ENCODE measurements around the gene CLCN6. TPM values are rescaled to one million over a fixed set of nuclear protein-coding genes. Genes with fewer than 3 reads are reported as not detected.

Gene CLCN6
- total and polyA plus RNA-seq, 2 of the 13 experiments (the other 11 are each of a cell fraction or from before 2014, with no cell fraction given) = 14.9 to 19.3 TPM

GRCh38 chr1:11860587-11860986, 54.6 kb downstream of the CLCN6 start:
- FAIRE-seq = no peak
- H3K9ac ChIP-seq (ENCODE audit: insufficient read depth, low read depth, low read length) = no peak overlapping the region
- DNase-seq (ENCODE audit: low spot score) = no peak
- no peaks in the 10 kb centered on the region for H3K4me1 ChIP-seq (ENCODE audit: insufficient read depth, low read length)
- H2AFZ ChIP-seq (ENCODE audit: low read length) = no peak overlapping the region
- peaks cover 2 to 22% of the 10 kb centered on the region in 2 experiments; a peak in 4 of 5 replicates for H3K27me3 ChIP-seq (ENCODE audit: control insufficient read depth in 1 of 2, insufficient read depth in 2 of 2, low read length in 2 of 2)
- no peaks in the 10 kb centered on the region for H4K20me1 ChIP-seq (ENCODE audit: insufficient read depth, low read length)
- no peaks in the 10 kb centered on the region for H3K36me3 ChIP-seq (replicated peaks in 1 of 2; ENCODE audit: control insufficient read depth in 1 of 2, insufficient read depth in 2 of 2, low read length in 2 of 2)
- ATAC-seq = no peak
- no peaks in the 10 kb centered on the region for H3K79me2 ChIP-seq (ENCODE audit: insufficient read depth, low read length)
- H3K9me3 ChIP-seq (ENCODE audit: low read length) = no peaks in the 10 kb centered on the region
- CTCF ChIA-PET (ENCODE audit: low intra/inter-chr PET ratio, low total read pairs) = no interaction called here
- H3K4me2 ChIP-seq (ENCODE audit: low read depth, low read length) = no peak overlapping the region
- no TSS peak for BruUV-seq (replicated peaks)
- POLR2A ChIA-PET = interaction anchor here (1.8 kb wide), 1 partner anchor 48 kb away, joined by 6 read pairs; no protein-coding TSS in a partner anchor
- intact Hi-C loops (cut with micrococcal nuclease; ENCODE audit: unreplicated experiment) = no loop called here
- no peak overlapping the region for H3K27ac ChIP-seq (ENCODE audit: extremely low read length, insufficient read depth, low read length)
- 0% methylated on average over 1 of the region's 1 CpG for WGBS (ENCODE audit: low lambda C conversion rate)
- in situ Hi-C loops (cut with HindIII; ENCODE audit: extremely low pct_ligation_motif_present, low pct_unique_long_range_greater_than_20kb) = no loop called here
- no peak overlapping the region for H3K4me3 ChIP-seq (replicated peaks in 1 of 3; ENCODE audit: insufficient read depth in 1 of 3, low read depth in 2 of 3, low read length in 3 of 3)
- no peak for TF ChIP-seq NR1H2 (CRISPR knock-in tag; IDR thresholded peaks at IDR 0.05; ENCODE audit: borderline replicate concordance, low read depth)
- TF ChIP-seq HES4 (CRISPR knock-in tag; IDR thresholded peaks at IDR 0.05; ENCODE audit: borderline replicate concordance) = no peak
- no peak for TF ChIP-seq ZNF318 (CRISPR knock-in tag; IDR thresholded peaks at IDR 0.05)
- TF ChIP-seq, protein P1, sequence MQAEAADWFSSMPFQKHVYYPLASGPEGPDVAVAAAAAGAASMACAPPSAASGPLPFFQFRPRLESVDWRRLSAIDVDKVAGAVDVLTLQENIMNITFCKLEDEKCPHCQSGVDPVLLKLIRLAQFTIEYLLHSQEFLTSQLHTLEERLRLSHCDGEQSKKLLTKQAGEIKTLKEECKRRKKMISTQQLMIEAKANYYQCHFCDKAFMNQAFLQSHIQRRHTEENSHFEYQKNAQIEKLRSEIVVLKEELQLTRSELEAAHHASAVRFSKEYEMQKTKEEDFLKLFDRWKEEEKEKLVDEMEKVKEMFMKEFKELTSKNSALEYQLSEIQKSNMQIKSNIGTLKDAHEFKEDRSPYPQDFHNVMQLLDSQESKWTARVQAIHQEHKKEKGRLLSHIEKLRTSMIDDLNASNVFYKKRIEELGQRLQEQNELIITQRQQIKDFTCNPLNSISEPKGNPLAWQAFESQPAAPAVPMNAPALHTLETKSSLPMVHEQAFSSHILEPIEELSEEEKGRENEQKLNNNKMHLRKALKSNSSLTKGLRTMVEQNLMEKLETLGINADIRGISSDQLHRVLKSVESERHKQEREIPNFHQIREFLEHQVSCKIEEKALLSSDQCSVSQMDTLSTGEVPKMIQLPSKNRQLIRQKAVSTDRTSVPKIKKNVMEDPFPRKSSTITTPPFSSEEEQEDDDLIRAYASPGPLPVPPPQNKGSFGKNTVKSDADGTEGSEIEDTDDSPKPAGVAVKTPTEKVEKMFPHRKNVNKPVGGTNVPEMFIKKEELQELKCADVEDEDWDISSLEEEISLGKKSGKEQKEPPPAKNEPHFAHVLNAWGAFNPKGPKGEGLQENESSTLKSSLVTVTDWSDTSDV (CRISPR knock-in tag; IDR thresholded peaks at IDR 0.05) = no peak
- TF ChIP-seq TFDP2 (CRISPR knock-in tag; IDR thresholded peaks at IDR 0.05) = no peak
- TF ChIP-seq ZNF530 (CRISPR knock-in tag; IDR thresholded peaks at IDR 0.05; ENCODE audit: low read depth) = no peak
- no peak for TF ChIP-seq ZNF678 (CRISPR knock-in tag; IDR thresholded peaks at IDR 0.05)
- no peak for TF ChIP-seq FOXA1 (IDR thresholded peaks at IDR 0.05)
- TF ChIP-seq FOXA1 (CRISPR knock-in tag; IDR thresholded peaks at IDR 0.05) = no peak
- no peak for TF ChIP-seq SP2 (CRISPR knock-in tag; IDR thresholded peaks at IDR 0.05)

All from HepG2 (cell line).